Esophagus mucosa (tissue), 1 donor: ENCODE data around the gene CRYBG1. TPM values are rescaled to one million over a fixed set of nuclear protein-coding genes. Genes with fewer than 3 reads are reported as not detected.

ENCODE experiments used
- ATAC-seq: fragments of 200-7000 bp; cut with Tn5 transposase; one replicate; pipeline ENCODE4 v1.9.1; 2020
- total RNA-seq: library from RNA; stranded (reverse); gene quantifications from one replicate; pipeline ENCODE4 v1.2.4, GENCODE V29; 2023
- donor health status: DM: yes; HTN: yes; CAD: no.

Gene CRYBG1
- total RNA-seq, 1 donor from 2014 or later: 124 TPM

GRCh38 chr6:106421496-106421895, 61.0 kb downstream of the CRYBG1 start:
- ATAC-seq: no peak

GRCh38 chr6:106422534-106422933, 62.0 kb downstream of the CRYBG1 start:
- ATAC-seq: no peak

- ATAC-seq: no peak
These were observed 64.9 kb downstream of the CRYBG1 start for GRCh38 chr6:106425382-106425781.

GRCh38 chr6:106426250-106426970, 65.9 kb downstream of the CRYBG1 start:
- ATAC-seq: no peak

GRCh38 chr6:106430466-106430865, 69.9 kb downstream of the CRYBG1 start:
- no peak for ATAC-seq

- ATAC-seq: no peak
These were observed 70.9 kb downstream of the CRYBG1 start for GRCh38 chr6:106431405-106431804.

GRCh38 chr6:106431972-106432371, 71.5 kb downstream of the CRYBG1 start:
- ATAC-seq: no peak

- no peak for ATAC-seq
These were observed 74.0 kb downstream of the CRYBG1 start for GRCh38 chr6:106434530-106434929.

GRCh38 chr6:106439459-106439858, 78.9 kb downstream of the CRYBG1 start:
- ATAC-seq: peak; percentile 65

- ATAC-seq: peak; percentile 24
These were observed 80.0 kb downstream of the CRYBG1 start for GRCh38 chr6:106440546-106440945.

GRCh38 chr6:106442395-106442794, 81.9 kb downstream of the CRYBG1 start:
- no peak for ATAC-seq

- peak; percentile 80 for ATAC-seq
These were observed 84.4 kb downstream of the CRYBG1 start for GRCh38 chr6:106444777-106445507.

- no peak for ATAC-seq
These were observed 85.0 kb downstream of the CRYBG1 start for GRCh38 chr6:106445508-106445878.

- ATAC-seq: no peak
These were observed 85.9 kb downstream of the CRYBG1 start for GRCh38 chr6:106446287-106446885.

GRCh38 chr6:106446983-106447382, 86.5 kb downstream of the CRYBG1 start:
- no peak for ATAC-seq

GRCh38 chr6:106448000-106448426, 87.5 kb downstream of the CRYBG1 start:
- ATAC-seq: peak; percentile 45

GRCh38 chr6:106450653-106451052, 90.1 kb downstream of the CRYBG1 start:
- ATAC-seq: no peak

GRCh38 chr6:106451439-106451838, 90.9 kb downstream of the CRYBG1 start:
- no peak for ATAC-seq

- no peak for ATAC-seq
These were observed 92.1 kb downstream of the CRYBG1 start for GRCh38 chr6:106452628-106453027.

- no peak for ATAC-seq
These were observed 93.3 kb downstream of the CRYBG1 start for GRCh38 chr6:106453756-106454367.

GRCh38 chr6:106456756-106457155, 96.2 kb downstream of the CRYBG1 start:
- no peak for ATAC-seq

- ATAC-seq: no peak
These were observed 97.8 kb downstream of the CRYBG1 start for GRCh38 chr6:106458021-106458986.
